HT-29 (cell line): ENCODE measurements around the gene MAPK10. TPM values are rescaled to one million over a fixed set of nuclear protein-coding genes. Genes with fewer than 3 reads are reported as not detected.
A peak's percentile ranks its signal among the peaks of the same experiment; 100 is the strongest.
"Not testable (repeated sequence)": the region's sequence is repeated elsewhere in the genome, so short reads cannot be mapped to it uniquely, and the experiment has no call there.

ENCODE experiments used
- DNase-seq: peaks from one replicate; pipeline ENCODE4 v3.0.0-alpha.2; 2015; ENCODE audit warnings: low spot score
- total RNA-seq: library from RNA; depleted of rRNA; stranded (reverse); fragments of >200 nt; shearing (Covaris generic); gene quantifications from 2 replicates; pipeline ENCODE4 v1.2.3, GENCODE V29; 2014

Gene MAPK10
- total RNA-seq, 1 experiment from 2014 or later: 0.51 TPM

DNA sequence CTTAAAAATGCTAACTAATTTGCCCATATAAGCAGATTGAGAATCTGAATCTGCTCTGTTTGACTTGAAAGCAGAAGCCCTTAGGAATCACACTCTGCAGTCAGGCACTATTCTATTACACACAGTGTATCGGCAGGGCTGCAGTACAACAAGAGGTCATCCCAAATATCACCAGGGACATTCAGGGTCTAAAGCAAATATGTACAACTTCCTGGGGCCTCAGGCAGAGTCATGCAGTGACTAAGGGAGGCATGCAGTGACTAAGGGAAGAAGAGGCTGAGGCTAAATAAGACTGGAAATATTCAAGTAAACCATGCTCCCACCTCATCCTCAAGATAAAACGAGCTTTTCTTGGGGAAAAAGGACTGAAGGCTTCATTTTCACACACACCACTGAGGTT lies 20.9 kb downstream of the MAPK10 start:
- no peak for DNase-seq

DNA sequence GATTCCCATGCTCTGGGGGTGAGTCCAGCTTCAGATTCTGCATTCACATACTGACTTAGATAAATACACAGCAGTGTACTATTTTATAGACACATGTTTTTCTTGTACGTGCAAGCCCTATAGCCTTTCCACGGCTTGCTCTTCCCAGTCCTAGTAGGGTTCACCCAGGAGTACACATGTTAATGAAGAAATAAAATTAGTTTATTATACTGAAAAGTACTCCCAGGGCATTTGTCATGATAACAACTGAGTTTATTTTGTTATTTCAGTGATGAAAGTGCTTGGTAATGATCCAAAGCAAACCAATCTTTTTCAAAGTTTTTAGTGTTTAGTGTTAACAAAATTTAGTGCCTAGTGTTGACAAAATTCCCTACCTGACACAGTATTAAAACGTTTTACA lies 21.3 kb downstream of the MAPK10 start:
- no peak for DNase-seq

DNA sequence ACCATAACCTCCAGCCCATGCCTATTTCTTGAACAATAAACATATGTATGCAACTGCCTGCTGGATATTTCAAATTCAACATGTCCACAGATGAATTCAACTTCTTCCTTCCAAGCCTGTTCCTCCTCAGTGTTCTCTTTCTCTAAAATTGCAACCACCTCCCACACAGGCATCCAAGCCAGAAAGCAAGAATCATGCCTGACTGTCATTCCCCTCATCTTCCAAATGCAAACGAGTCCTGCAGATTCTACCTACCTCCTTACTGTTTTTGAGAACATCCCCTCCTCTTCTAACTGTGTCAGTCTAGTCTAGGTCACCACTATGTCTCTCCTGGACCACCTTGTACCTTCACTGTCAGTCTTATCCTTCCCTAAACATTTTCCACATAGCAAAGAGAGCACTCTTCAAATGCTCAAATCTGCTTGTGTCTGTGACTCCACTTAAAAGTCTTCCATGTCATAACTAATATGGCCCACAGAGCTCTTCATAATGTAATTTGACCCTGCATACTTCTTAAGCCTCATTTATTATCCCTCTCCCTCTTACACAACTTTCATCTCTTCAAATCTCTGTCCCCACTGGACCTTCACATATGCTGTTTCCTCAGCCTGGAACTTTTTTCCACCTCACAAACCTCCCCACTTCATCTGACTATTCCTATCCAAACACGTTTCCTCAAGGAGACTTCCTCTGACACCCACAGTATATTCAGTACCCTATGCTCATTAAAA lies 25.7 kb downstream of the MAPK10 start:
- no peak for DNase-seq

DNA sequence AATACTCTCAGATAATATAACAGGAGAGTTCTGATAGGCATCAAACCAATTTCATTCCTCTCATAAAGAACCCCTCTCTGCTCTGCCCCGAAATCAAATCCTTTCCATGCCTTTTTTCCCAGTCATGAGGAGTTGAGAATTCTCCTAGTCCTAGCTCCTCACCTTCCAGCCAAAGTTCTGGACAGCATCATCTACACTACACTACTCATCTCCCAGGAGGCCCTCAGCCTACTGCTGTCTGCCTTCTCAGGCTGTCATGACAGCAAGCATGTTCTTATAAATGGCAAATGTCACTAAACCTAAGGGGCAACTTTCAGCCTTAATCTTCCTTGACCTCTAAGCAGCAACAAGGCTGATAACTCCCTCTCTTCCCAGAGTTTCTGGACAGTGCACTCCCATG lies 26.6 kb downstream of the MAPK10 start:
- no peak for DNase-seq

DNA sequence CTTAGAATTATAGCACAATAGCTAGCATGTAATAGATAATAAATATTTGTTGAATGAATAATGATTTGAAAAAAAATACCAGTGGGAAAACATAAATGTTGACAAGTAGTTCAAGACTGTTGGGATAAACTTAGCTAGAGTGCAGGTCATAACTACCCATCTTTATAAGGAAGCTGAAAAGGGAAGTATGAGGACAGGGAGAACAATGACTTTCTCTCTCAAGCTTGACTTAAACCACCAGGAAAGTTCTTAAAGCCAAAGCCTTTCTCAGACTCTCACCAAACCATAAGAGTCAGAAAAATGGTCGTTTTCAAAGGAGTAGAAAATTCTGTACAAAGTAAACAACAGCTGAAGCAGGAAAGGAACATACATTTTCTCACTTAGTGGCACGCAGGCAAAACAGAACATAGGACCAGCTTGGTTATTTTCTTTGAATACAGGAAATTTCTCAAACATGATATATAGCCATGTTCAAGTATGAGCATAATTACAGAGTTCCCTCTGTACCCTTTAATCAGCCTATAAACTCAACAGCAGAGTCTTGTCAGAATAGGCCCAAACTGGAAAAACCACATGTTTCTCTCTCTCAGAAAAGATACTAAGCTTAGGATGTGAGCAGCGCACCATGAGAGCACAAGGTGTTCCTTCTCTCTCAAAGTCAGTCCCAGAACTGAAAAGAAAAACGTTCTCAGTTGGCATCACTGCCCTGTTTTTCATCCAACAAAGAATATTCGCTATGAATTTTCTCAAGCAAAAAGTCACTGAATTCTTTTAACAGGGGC lies 28.7 kb downstream of the MAPK10 start:
- no peak for DNase-seq

DNA sequence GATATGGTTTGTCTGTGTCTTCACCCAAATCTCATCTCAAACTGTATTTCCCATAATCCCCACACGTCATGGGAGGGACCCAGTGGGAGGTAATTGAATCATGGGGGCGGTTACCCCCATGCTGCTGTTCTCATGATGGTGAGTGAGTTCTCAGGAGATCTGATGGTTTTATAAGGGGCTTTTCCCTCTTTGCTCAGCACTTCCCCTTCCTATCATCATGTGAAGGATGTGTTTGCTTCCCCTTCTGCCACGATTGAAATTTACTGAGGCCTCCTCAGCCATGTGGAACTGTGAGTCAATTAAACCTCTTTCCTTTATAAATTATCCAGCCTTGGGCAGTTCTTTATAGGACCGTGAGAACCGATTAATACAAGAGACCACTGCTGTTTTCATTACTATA lies 29.4 kb downstream of the MAPK10 start:
- not testable (repeated sequence) for DNase-seq

DNA sequence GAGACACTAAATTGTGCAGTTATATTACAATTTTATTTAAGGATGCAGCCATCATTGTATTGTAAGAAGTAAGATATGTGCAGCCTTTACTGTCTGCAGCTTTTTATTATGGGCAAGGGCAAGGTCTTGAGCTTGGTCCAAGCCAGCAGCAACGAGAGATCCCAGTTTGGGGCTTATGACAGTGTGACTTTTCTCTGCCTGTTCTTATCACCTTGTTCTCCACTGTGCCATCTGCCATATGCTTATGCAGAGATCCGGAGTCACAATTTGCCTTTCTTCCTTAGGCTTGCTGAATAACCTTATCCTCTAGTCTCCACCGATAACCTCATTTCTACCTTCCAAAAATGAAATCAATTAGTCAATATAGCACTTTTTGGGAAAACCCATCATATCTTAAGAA lies 30.4 kb downstream of the MAPK10 start:
- no peak for DNase-seq

DNA sequence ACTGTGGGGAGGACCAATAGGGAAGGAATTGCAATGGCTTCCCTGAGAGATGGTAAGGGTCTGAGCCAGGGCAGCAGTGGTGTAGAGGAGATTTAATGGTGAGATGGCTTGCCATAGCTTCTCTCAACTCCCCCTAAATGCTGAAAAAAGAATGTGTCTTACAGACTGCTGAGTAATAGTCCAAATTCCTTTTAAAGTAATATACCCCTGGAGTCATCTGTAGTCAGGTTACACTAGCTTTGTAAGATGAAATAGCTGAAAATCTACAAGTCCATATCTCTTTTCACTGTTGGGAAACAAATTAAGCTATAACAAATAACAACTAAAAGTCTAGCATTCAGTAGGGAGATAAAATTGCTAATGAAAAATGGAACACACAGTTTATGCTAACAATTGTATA lies 33.5 kb downstream of the MAPK10 start:
- no peak for DNase-seq

DNA sequence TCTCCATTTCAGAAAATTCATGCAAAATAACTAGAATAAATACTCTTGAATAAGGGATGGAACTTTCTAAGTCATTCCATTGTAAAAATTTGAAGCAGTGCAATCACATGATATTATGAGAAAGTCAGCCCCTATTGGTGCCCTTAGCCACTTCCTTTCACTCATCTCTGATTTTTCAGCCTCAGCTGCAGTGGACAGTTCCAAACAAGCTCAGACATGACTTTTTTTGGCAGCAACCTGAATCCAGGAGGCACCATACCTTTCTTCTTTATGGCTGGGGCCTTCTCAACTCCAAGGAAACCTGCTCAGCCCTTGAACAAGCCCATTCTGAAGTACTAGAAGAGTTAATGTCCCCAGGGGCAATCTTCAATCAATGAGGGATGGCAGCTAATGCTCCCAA lies 40.5 kb downstream of the MAPK10 start:
- DNase-seq: no peak

DNA sequence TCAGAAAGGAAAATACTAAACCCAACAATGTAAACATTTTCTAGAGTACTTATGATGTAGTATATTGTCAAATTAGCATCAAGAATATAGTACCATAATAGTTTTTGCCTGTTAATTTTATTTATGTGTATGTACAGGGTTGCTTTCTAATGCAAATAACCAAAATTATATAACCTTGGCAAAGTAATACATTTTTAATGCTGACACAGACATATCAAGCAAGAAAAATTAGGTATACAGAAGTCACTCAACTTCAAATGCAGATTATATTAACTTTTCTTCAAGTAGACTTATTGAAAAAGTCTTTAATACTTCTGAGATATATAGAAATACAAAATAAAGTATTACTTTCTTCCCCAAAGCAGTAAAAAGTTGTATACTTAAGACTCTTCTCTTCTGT lies 44.3 kb downstream of the MAPK10 start:
- no peak for DNase-seq

DNA sequence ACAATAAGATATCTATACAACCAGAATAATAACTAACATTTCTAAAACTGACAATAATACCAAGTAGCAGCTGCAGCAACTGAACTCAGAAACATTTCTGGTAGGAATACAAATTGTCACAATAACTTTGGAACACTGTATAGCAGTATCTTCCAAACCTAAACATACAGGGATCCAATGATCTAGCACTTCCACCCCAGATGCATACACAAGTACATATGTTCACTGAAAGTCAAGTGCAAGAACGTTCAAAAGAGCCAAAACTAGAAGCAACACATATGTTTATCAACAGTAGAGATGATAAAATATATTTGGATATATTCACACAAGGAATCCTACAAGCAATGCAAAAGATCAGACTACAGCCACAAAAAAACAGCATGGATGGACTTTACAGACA lies 46.2 kb downstream of the MAPK10 start:
- DNase-seq: no peak

DNA sequence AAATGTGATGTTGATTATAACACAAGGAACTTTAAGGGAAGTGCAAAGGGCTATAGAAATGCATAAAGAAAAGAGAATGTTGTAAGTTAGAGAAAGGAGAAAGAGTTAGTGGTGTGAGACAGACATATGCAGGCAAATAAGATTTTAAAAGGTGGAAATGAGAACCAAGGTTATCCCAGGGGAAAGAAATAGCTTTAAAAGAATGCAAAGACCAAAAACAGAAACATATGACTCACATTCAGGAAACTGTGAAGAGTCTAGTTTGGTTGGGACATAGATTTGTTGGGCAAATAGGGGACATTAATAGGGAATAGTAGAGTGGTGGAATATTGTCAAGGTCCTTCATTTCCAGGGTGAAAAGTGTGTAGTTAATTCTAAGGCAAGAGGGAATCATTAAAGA lies 52.4 kb downstream of the MAPK10 start:
- no peak for DNase-seq

DNA sequence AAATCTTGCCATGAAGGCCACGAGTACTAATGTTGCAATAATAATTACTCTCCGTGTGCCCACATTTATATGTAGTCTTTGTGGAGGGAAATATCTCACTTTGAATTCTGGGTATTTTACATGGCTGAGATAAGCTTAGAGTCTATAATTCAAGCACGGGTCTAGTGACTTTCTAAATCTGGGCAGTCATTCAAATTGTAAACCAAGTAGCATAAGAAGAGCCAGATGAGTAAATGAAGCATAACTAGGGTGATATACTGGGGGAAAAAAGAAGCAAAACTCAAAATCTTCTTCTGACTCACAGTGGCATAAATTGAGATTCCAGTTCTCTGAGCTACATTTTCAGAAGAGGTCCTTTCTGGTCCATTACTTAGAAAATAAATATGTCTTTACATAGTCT lies 53.0 kb downstream of the MAPK10 start:
- DNase-seq: no peak

DNA sequence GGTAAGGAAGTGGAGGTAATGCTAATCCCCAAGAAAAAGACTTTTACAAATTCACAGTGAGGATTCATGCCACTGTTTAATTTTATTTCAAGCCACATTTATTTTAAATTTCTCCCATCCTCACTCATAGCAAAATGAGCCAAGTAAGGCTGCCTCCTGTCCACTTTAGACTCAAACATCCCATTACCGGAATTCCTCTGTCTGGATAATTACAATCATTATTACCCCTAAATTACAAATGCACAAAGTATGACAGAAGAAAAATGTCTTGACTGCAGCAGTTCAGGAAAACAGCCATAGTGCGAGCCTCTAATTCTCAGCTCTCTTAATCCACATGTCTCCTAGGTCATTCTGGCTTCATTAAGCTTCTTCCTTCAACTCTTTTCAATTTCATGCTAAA lies 57.0 kb downstream of the MAPK10 start:
- no peak for DNase-seq

DNA sequence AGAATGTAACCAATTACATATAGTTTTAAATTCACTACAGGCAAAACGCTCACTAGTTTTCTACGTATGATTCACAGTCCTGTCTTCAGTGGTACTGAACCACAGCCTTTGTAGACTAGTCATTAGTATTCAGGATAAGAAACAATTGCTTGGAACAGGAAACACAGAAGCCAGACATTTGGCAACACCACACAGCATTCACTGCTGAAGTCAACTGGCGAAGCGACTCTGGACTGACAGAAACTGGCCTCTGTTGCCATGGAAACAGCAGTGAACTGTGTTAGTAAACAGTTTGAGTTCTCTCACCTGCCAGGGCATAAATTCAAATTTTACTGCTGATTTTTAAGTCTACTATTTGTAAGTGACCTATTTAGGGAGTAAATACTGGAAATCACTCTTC lies 57.6 kb downstream of the MAPK10 start:
- DNase-seq: peak; percentile 19

DNA sequence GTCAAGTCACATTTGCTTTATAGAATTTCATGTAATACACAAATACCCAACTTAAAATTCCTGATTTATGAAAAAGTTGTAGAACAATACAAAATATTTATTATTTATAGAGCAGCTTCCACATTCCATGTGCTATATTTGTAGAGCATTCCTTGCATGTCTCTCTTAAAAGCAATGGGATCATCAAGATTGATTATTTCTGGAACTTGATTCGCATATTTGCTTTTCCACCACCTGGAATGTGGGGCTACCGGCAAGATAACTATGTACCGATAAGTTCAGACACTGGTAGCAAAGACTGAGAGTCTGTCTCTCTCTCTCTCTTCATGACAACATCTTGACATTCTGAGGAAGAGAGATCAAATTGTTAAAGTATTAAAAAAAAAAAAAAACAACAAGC lies 59.3 kb downstream of the MAPK10 start:
- no peak for DNase-seq

DNA sequence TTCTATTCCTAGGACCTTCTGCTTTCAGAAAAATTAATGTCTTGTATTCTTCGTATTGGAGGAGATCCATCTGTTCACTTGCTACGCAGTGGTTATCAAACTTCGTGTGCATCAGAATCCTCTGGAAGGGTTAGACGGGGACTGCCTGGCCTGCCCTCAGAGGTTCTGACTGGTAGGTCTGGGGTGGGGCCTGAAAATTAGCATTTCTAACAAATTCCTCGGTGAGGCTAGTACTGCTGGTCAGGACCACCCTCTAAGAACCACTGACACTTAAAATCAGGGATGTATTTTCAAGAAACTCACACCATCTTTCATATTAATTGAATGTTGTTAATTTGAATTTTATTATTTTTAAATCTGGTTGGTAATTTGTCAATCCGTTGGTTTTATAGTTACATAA lies 63.0 kb downstream of the MAPK10 start:
- DNase-seq: no peak

DNA sequence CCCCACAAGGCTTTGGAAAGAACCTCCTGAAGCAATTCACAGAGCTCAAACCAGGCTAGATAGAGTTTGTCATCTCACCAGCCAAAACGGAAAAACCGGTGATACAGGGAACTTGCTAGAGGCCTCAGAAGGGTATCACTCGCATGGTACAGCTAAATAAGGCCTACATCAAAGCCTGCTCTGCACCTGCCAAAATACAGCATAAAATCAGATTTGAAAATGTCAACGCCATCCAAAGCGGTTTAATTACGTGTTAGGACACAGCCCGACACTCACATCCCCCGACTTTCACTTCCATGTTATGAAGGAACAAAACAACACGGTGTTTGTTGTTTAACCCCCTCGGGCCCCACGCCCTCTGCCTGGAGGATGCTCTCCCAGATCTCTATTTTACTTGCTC lies 65.0 kb downstream of the MAPK10 start:
- no peak for DNase-seq

DNA sequence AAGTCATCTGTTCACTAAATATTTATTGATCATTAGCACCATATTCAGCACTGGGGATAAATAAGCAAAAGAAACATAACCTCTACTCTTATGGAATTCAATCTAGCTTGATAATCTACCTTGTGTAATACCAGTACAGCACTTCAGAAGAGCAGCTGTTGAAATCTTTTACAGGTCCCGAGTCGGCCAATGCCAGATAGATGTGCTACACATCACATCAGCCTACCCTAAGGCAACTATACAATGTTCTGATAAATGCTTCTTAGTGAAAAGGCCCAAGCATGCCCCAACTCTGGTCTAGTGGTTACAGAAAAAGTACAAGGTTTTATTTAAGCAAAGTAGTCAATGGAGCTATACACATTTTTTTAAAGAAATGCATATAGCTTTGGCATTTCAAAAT lies 68.7 kb downstream of the MAPK10 start:
- no peak for DNase-seq

DNA sequence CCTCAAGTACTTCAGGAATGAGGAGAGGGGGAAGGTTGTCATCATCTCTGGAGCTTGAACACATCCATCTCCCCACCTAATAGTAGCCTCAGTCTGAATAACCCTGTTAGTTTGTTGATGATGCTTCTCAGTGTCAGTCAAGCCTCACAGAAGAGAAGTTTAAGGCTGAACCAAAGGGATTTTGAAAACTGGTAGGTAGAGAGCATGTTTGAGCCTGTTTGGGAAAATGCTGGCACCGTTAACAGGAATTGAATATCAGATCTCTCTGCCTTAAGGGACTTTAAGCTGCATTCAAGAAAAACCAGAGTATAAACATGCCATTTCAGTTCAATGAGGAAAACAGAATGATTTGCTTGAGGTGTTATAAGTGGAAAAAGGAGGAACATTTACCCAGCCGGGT lies 73.1 kb downstream of the MAPK10 start:
- no peak for DNase-seq

DNA sequence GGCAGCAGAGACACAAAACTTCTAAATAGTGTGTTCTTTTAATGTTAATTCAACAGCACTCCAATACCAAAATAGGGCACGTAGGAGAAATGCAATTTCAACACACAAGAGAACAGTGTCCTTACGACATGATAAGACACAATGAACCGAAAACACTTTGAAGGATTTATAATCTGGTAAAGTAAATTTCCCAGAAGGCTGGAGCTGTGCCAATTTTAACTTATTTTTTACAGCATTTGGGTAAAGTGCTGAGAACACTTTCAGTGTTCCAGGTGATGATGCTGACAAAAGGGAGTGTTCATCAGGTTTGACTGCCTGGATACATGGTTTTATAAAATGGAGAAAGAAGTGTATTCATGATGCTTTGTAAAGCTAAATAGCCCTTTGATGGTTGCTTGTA lies 76.5 kb downstream of the MAPK10 start:
- no peak for DNase-seq

DNA sequence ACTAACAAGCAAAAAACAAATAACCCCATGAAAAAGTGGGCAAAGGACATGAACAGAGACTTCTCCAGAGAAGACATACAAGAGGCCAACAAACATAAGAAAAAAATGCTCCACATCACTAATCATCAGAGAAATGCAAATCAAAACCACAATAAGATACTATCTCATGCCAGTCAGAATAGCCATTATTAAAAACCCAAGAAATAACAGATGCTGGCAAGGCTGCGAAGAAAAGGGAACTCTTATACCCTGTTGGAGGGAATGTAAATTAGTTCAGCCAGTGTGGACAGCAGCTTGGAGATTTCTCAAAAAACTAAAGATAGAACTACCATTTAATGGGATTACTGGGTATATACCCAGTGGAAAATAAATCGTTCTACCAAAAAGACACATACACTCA lies 79.6 kb downstream of the MAPK10 start:
- DNase-seq: no peak

DNA sequence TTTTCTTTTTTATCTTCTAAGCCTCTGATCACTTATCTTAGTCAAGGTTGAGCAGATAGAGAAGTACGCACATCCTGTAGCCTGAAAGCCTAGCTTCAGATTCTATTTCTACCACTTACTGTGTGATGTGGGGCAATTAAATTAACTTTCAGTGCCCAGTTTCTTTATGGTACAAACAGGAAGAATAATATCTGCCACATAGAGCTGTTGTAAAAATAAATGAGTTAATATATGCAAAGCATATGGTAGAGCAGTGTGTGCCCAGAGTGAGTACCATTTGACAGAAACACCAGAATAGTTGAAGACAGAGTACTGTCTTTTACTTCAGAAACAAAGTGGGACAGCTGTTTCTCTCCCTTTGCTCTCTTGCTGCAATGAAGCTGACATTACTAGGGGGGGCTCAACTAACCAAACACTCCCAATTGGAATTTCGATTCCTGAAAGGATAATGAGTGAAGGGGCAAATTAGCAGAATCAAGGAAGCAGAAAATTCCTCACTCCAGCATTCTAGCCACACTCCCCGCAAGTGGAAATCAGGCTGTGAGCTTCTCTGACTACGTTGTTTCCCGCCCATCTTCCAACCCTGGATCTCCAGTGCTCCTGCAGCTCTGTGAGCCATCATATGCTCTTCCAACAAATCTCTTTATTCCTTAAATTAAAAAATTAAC lies 80.4 kb downstream of the MAPK10 start:
- no peak for DNase-seq
